IPS-18a (cell line): Measurements from ENCODE around the gene FAM13A.
"Not testable (repeated sequence)": the region's sequence is repeated elsewhere in the genome, so short reads cannot be mapped to it uniquely, and the experiment has no call there.

Experiments used
- H3K27ac ChIP-seq: one replicate; pipeline ENCODE4 v1.5.1; 2013; ENCODE audit warnings: low read length
- H3K27me3 ChIP-seq: one replicate; pipeline ENCODE4 v1.6.1; 2013; ENCODE audit warnings: mild to moderate bottlenecking, low read length; ENCODE audit not compliant: control insufficient read depth, insufficient read depth
- H3K36me3 ChIP-seq: one replicate; pipeline ENCODE4 v1.6.1; 2013; ENCODE audit warnings: low read depth, low read length; ENCODE audit not compliant: control insufficient read depth
- H3K4me1 ChIP-seq: one replicate; pipeline ENCODE4 v1.6.1; 2013; ENCODE audit warnings: low read depth, low read length; ENCODE audit not compliant: control insufficient read depth
- H3K4me3 ChIP-seq: one replicate; pipeline ENCODE4 v1.5.1; 2013; ENCODE audit warnings: low read length
- H3K9ac ChIP-seq: one replicate; pipeline ENCODE4 v1.6.1; 2013; ENCODE audit warnings: mild to moderate bottlenecking, low read length, moderate library complexity
- H3K9me3 ChIP-seq: one replicate; pipeline ENCODE4 v1.6.1; 2013; ENCODE audit warnings: low read depth, low read length; ENCODE audit not compliant: control insufficient read depth

FAM13A gene

DNA sequence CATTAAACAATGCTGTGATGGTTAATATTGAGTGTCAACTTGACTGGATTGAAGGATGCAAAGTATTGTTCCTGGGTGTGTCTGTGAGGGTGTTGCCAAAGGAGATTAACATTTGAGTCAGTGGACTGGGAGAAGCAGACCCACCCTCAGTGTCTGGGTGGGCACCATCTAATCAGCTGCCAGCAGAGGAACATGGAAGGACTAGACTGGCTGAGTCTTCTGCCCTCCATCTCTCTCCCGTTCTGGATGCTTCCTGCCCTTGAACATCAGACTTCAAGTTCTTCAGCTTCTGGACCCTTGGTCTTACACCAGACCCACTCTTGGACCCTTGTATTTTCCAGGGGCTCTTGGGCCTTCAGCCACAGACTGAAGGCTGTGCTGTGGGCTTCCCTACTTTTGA, 61.7 kb downstream of the FAM13A start:
- H3K4me1 ChIP-seq, H3K9me3 ChIP-seq, H3K36me3 ChIP-seq, H3K9ac ChIP-seq, H3K4me3 ChIP-seq, H3K27ac ChIP-seq, H3K27me3 ChIP-seq: not testable (repeated sequence)

DNA sequence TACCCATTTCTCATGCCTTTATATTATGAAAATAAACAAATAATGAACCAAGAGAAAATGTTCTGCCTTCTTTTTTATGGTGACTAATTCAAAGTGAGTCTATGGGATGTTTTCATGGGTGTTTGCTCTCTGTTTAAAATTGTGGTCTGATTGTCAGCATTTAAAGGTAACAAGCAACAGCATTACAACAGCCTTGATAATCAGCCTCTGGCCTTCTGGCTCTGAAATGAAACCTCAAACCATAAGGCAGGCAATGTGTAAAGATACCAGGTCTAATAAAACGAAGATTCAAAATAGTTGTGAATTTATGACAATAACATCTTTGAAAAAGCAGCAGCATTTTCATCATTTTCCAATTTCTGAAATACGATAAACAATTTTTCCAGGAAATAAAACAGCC, 63.7 kb downstream of the FAM13A start:
- no peaks in the 10 kb centered on the region for H3K9me3 ChIP-seq
- H3K4me3 ChIP-seq: no peak overlapping the region
- no peaks in the 10 kb centered on the region for H3K27me3 ChIP-seq
- H3K36me3 ChIP-seq: no peaks in the 10 kb centered on the region
- no peak overlapping the region for H3K9ac ChIP-seq
- H3K27ac ChIP-seq: no peak overlapping the region
- no peaks in the 10 kb centered on the region for H3K4me1 ChIP-seq

DNA sequence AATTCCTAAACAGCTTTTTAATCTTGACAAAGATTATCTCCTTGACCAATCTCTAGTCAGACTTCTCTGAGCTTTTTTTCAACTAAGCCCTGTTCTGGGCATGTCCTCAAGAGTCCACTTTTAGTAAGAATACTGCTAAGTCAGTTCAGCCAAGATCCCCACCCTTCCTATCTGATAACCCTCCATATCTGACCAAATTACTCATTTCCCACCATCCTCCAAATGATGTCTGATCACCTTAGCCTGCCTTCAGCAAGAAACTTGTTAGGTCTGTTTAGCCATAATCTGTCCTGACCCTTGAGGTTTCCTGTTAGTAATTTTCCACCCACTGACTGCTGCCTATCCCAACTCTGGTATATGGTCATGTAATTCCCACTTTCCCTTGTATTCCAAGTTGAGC, 65.2 kb downstream of the FAM13A start:
- H3K4me3 ChIP-seq: no peak overlapping the region
- no peaks in the 10 kb centered on the region for H3K4me1 ChIP-seq
- H3K27ac ChIP-seq: no peak overlapping the region
- no peaks in the 10 kb centered on the region for H3K9me3 ChIP-seq
- no peak overlapping the region for H3K9ac ChIP-seq
- H3K36me3 ChIP-seq: no peaks in the 10 kb centered on the region
- no peaks in the 10 kb centered on the region for H3K27me3 ChIP-seq

DNA sequence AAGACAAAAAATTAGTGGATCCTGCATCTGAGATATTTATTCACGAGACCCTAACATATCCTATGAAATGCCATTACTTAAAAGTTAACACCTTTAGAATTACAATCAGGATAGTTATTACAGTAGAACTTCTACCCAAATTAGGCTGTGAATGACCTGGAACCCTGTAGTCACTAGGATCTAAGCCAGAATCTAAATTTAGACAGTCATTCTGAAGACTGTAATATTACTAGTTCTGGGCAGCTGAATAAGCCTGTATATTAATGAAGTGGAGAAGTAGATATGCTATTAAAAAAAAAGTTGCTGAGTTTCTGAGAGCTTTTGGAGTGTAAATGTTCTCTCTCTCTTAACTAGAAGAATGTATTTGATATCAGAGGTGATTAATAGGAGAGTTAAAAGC, 67.0 kb downstream of the FAM13A start:
- no peak overlapping the region for H3K4me3 ChIP-seq
- H3K4me1 ChIP-seq: no peaks in the 10 kb centered on the region
- H3K27me3 ChIP-seq: no peaks in the 10 kb centered on the region
- H3K36me3 ChIP-seq: no peaks in the 10 kb centered on the region
- H3K9ac ChIP-seq: no peak overlapping the region
- H3K27ac ChIP-seq: no peak overlapping the region
- no peaks in the 10 kb centered on the region for H3K9me3 ChIP-seq

GRCh38 chr4:88985088-88985773, 71.8 kb downstream of the FAM13A start:
- Histone ChIP-seq H3K4me3 (no peak overlapping the region), H3K27me3 (no peaks in the 10 kb centered on the region), H3K9ac (no peak overlapping the region), H3K4me1 (no peaks in the 10 kb centered on the region), H3K36me3 (no peaks in the 10 kb centered on the region), H3K9me3 (no peaks in the 10 kb centered on the region), H3K27ac (no peak overlapping the region)

GRCh38 chr4:88982757-88983156, 74.2 kb downstream of the FAM13A start:
- Histone ChIP-seq H3K27ac (no peak overlapping the region), H3K9me3 (no peaks in the 10 kb centered on the region), H3K27me3 (no peaks in the 10 kb centered on the region), H3K4me1 (no peaks in the 10 kb centered on the region), H3K36me3 (no peaks in the 10 kb centered on the region), H3K9ac (no peak overlapping the region), H3K4me3 (no peak overlapping the region)

GRCh38 chr4:88981993-88982392, 75.0 kb downstream of the FAM13A start:
- Histone ChIP-seq H3K27me3 (no peaks in the 10 kb centered on the region), H3K9ac (no peak overlapping the region), H3K9me3 (no peaks in the 10 kb centered on the region), H3K36me3 (no peaks in the 10 kb centered on the region), H3K27ac (no peak overlapping the region), H3K4me1 (no peaks in the 10 kb centered on the region), H3K4me3 (no peak overlapping the region)

DNA sequence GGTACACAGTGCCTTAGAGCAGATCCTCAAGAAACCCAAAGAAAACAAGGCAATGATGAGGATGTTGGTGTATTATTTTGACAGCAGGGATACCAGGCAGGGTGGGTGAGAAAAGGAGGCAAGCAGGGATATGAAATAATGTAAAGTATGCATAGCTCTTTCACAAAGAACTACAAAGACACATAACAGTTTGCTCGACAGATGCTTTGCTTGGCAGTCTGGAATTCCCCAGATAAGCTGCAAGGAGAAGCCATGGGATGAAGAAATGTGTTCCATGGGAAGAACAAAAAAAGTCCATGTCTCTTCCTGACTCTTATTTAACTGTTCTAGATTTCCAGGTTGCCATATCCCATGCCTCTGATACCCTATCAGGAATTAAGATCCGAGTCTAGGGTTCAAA, 75.4 kb downstream of the FAM13A start:
- H3K27me3 ChIP-seq: no peaks in the 10 kb centered on the region
- H3K4me3 ChIP-seq: no peak overlapping the region
- H3K27ac ChIP-seq: no peak overlapping the region
- H3K36me3 ChIP-seq: no peaks in the 10 kb centered on the region
- no peaks in the 10 kb centered on the region for H3K9me3 ChIP-seq
- no peaks in the 10 kb centered on the region for H3K4me1 ChIP-seq
- H3K9ac ChIP-seq: no peak overlapping the region

GRCh38 chr4:88979276-88979675, 77.7 kb downstream of the FAM13A start:
- H3K27me3 ChIP-seq: no peaks in the 10 kb centered on the region
- H3K36me3 ChIP-seq: no peaks in the 10 kb centered on the region
- no peak overlapping the region for H3K9ac ChIP-seq
- peaks cover 5% of the 10 kb centered on the region for H3K4me1 ChIP-seq
- H3K9me3 ChIP-seq: no peaks in the 10 kb centered on the region
- no peak overlapping the region for H3K27ac ChIP-seq
- no peak overlapping the region for H3K4me3 ChIP-seq

- peaks cover 5% of the 10 kb centered on the region for H3K4me1 ChIP-seq
- no peaks in the 10 kb centered on the region for H3K9me3 ChIP-seq
- H3K9ac ChIP-seq: no peak overlapping the region
- no peak overlapping the region for H3K4me3 ChIP-seq
- no peaks in the 10 kb centered on the region for H3K36me3 ChIP-seq
- no peaks in the 10 kb centered on the region for H3K27me3 ChIP-seq
- no peak overlapping the region for H3K27ac ChIP-seq
Observed at GRCh38 chr4:88976775-88977035, 80.3 kb downstream of the FAM13A start.

GRCh38 chr4:88975958-88976774, 80.8 kb downstream of the FAM13A start:
- no peak overlapping the region for H3K27ac ChIP-seq
- no peaks in the 10 kb centered on the region for H3K36me3 ChIP-seq
- H3K9ac ChIP-seq: no peak overlapping the region
- no peaks in the 10 kb centered on the region for H3K27me3 ChIP-seq
- no peaks in the 10 kb centered on the region for H3K9me3 ChIP-seq
- no peak overlapping the region for H3K4me3 ChIP-seq
- peaks cover 5% of the 10 kb centered on the region for H3K4me1 ChIP-seq

DNA sequence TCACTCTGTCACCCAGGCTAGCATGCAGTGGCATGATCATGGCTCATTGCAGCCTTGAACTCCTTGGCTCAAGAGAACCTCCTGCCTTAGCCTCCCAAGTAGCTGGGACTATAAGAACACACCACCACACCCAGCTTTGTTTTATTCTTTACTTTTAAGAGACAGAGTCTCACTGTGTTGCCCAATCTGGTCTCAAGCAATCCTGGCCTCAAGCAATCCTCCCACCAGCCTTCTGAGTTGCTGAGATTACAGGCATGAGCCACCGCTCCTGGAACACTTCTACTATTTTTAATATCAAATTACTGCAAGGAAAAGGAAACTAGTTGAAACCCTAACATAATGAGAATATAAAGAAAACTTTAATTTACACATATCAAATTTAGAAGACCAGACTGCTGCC, 85.4 kb downstream of the FAM13A start:
- peaks cover 5% of the 10 kb centered on the region for H3K4me1 ChIP-seq
- no peak overlapping the region for H3K4me3 ChIP-seq
- H3K9me3 ChIP-seq: no peaks in the 10 kb centered on the region
- no peak overlapping the region for H3K27ac ChIP-seq
- no peak overlapping the region for H3K9ac ChIP-seq
- H3K27me3 ChIP-seq: no peaks in the 10 kb centered on the region
- no peaks in the 10 kb centered on the region for H3K36me3 ChIP-seq
